SK-N-SH (cell line): Measurements from ENCODE around the gene ALPG. TPM values are rescaled to one million over a fixed set of nuclear protein-coding genes. Genes with fewer than 3 reads are reported as not detected.

Experiments
- CTCF ChIA-PET: fragments of 300-600, 350-600 bp; formaldehyde crosslinking; extraction: SDS; loops from one replicate; lab custom pipeline; 2021; lab: Yijun Ruan, JAX
- POLR2A ChIA-PET: fragments of 350-600 bp; sonication (Branson Sonifier 250); formaldehyde crosslinking; extraction: SDS; loops from one replicate; lab custom pipeline; 2020; ENCODE audit warnings: antibody characterized with exemption, inconsistent platforms; lab: Yijun Ruan, JAX
- DNase-seq: peaks from one replicate; pipeline ENCODE4 v3.0.0; 2012
- H2AFZ ChIP-seq: fragments of 200-600 bp; sonication (generic); 2 replicates; pipeline ENCODE4 v1.8.1; 2016; ENCODE audit warnings: antibody characterized with exemption, mild to moderate bottlenecking, low read depth
- H3F3A ChIP-seq: fragments of 200-600 bp; sonication (generic); replicated peaks from 2 replicates; pipeline ENCODE3; 2016; ENCODE audit warnings: antibody characterized with exemption, mild to moderate bottlenecking; ENCODE audit not compliant: insufficient read depth
- H3K27ac ChIP-seq, 2 experiments: fragments of 200-500 bp in 1 of 2; fragments of 200-600 bp in 1 of 2; sonication (Bioruptor generic) in 1 of 2; sonication (generic), shearing (Covaris generic) in 1 of 2; 2 replicates each; pipeline versions ENCODE4 v1.5.1 to v1.6.1; 2014 to 2016; ENCODE audit warnings: low read depth in 2 of 2, inconsistent platforms in 1 of 2, low read length in 1 of 2, mild to moderate bottlenecking in 1 of 2, mixed read lengths in 1 of 2
- H3K27me3 ChIP-seq: fragments of 200-600 bp; sonication (generic), shearing (Covaris generic); 2 replicates; pipeline ENCODE4 v1.6.1; 2016; ENCODE audit warnings: mixed run types; ENCODE audit not compliant: insufficient read depth
- H3K36me3 ChIP-seq, 2 experiments: fragments of 200-500 bp in 1 of 2; fragments of 200-600 bp in 1 of 2; sonication (Bioruptor generic) in 1 of 2; sonication (generic) in 1 of 2; replicated peaks in 1 of 2; 2 replicates each; pipeline versions ENCODE3 to v1.5.1; 2014 to 2016; ENCODE audit warnings: low read length in 1 of 2, mild to moderate bottlenecking in 1 of 2; ENCODE audit not compliant: insufficient read depth in 2 of 2, control insufficient read depth in 1 of 2
- H3K4me1 ChIP-seq, 2 experiments: fragments of 200-500 bp in 1 of 2; fragments of 200-600 bp in 1 of 2; sonication (Bioruptor generic) in 1 of 2; sonication (generic), shearing (Covaris generic) in 1 of 2; 2 replicates each; pipeline versions ENCODE4 v1.5.1 to v1.6.1; 2014 to 2016; ENCODE audit warnings: low read depth in 1 of 2, low read length in 1 of 2, mixed run types in 1 of 2; ENCODE audit not compliant: insufficient read depth in 2 of 2, control insufficient read depth in 1 of 2
- H3K4me2 ChIP-seq: fragments of 200-600 bp; sonication (generic), shearing (Covaris generic); 2 replicates; pipeline ENCODE4 v1.6.1; 2017; ENCODE audit warnings: mixed run types
- H3K4me3 ChIP-seq, 2 experiments: fragments of 200-500 bp in 1 of 2; fragments of 200-600 bp in 1 of 2; sonication (Bioruptor generic) in 1 of 2; sonication (generic), shearing (Covaris generic) in 1 of 2; 2 replicates each; pipeline versions ENCODE4 v1.5.1 to v1.8.1; 2014 to 2016; ENCODE audit warnings: low read depth in 2 of 2, inconsistent platforms in 1 of 2, low read length in 1 of 2, mild to moderate bottlenecking in 1 of 2, mixed read lengths in 1 of 2, moderate library complexity in 1 of 2
- H3K79me2 ChIP-seq: fragments of 200-600 bp; sonication (generic); 2 replicates; pipeline ENCODE4 v1.8.1; 2017; ENCODE audit warnings: mild to moderate bottlenecking; ENCODE audit not compliant: insufficient read depth
- H3K9ac ChIP-seq: fragments of 200-600 bp; sonication (generic); 2 replicates; pipeline ENCODE4 v1.6.1; 2017; ENCODE audit warnings: mixed run types
- H3K9me2 ChIP-seq: fragments of 200-600 bp; sonication (generic); 2 replicates; pipeline ENCODE4 v1.6.1; 2017; ENCODE audit warnings: mixed run types
- H3K9me3 ChIP-seq: fragments of 200-600 bp; sonication (generic); 2 replicates; pipeline ENCODE4 v1.6.1; 2017; ENCODE audit warnings: mixed run types, mild to moderate bottlenecking, moderate library complexity
- H4K20me1 ChIP-seq: fragments of 200-600 bp; sonication (generic); 2 replicates; pipeline ENCODE4 v1.6.1; 2017; ENCODE audit warnings: mild to moderate bottlenecking, mixed run types; ENCODE audit not compliant: insufficient read depth
- EP300 ChIP-seq, 2 experiments: IDR thresholded peaks; 2 replicates each; pipeline versions ENCODE4 v1.4.0 to v1.6.1; 2012; ENCODE audit warnings: borderline replicate concordance in 1 of 2, low read depth in 1 of 2, low read length in 1 of 2
- EZH2phosphoT487 ChIP-seq: fragments of 200-600 bp; sonication (generic); IDR thresholded peaks from 2 replicates; pipeline ENCODE4 v1.6.1; 2017; ENCODE audit warnings: low read depth, mixed run types, mild to moderate bottlenecking, antibody characterized with exemption, moderate library complexity, borderline replicate concordance
- FOXJ3 ChIP-seq: sonication (generic); formaldehyde crosslinking; IDR thresholded peaks from 2 replicates; pipeline ENCODE4 v1.5.1; 2020; ENCODE audit warnings: mild to moderate bottlenecking, missing genetic modification reagents
- FOXM1 ChIP-seq: IDR thresholded peaks from 2 replicates; pipeline ENCODE4 v1.4.0; 2012; ENCODE audit warnings: low read depth, mild to moderate bottlenecking
- MXI1 ChIP-seq: IDR thresholded peaks from 2 replicates; pipeline ENCODE4 v1.6.1; 2012; ENCODE audit warnings: mild to moderate bottlenecking, low read depth, low read length, improper control_type of control experiment
- POLR2AphosphoS5 ChIP-seq: IDR thresholded peaks from 2 replicates; pipeline ENCODE4 v1.6.1; 2012; ENCODE audit warnings: low read depth, low read length
- RAD21 ChIP-seq: IDR thresholded peaks from 2 replicates; pipeline ENCODE4 v1.6.1; 2012; ENCODE audit warnings: mild to moderate bottlenecking, low read length
- RXRA ChIP-seq: IDR thresholded peaks from 2 replicates; pipeline ENCODE4 v1.4.0; 2012; ENCODE audit warnings: low read depth, mild to moderate bottlenecking, borderline replicate concordance
- SMC3 ChIP-seq: IDR thresholded peaks from 2 replicates; pipeline ENCODE4 v1.6.1; 2012; ENCODE audit warnings: low read depth, low read length, improper control_type of control experiment
- TAF1 ChIP-seq: IDR thresholded peaks from 2 replicates; pipeline ENCODE4 v1.6.1; 2012; ENCODE audit warnings: low read depth, mild to moderate bottlenecking, low read length, moderate library complexity, borderline replicate concordance
- TCF12 ChIP-seq: IDR thresholded peaks from 2 replicates; pipeline ENCODE4 v1.4.0; 2012
- TEAD4 ChIP-seq: IDR thresholded peaks from 2 replicates; pipeline ENCODE4 v1.4.0; 2012; ENCODE audit warnings: mild to moderate bottlenecking, borderline replicate concordance; ENCODE audit not compliant: insufficient read depth
- WGBS: methylation state at CpG from one replicate; pipeline ENCODE4 v1.1.6; 2017; ENCODE audit warnings: low lambda C conversion rate; 5-methylcytosine and 5-hydroxymethylcytosine counted together
- polyA plus RNA-seq, 3 experiments: library from polyadenylated mRNA; depleted of rRNA; stranded (reverse); fragments of >200 nt; gene quantifications; 2 replicates each; pipeline ENCODE4 v1.2.3, GENCODE V29; 2012
- TF ChIP-seq, protein P1 (sequence below): fragments of 200-600 bp; sonication (generic); IDR thresholded peaks from 2 replicates; pipeline ENCODE4 v1.6.1; 2017; ENCODE audit warnings: antibody characterized with exemption, mild to moderate bottlenecking, moderate library complexity
- TF ChIP-seq, protein P2 (sequence below): fragments of 150-350 bp; IDR thresholded peaks from 2 replicates; pipeline ENCODE4 v1.6.1; 2017; ENCODE audit warnings: antibody characterized with exemption, low read length, low read depth, borderline replicate concordance
- TF ChIP-seq, protein P3 (sequence below): IDR thresholded peaks from 2 replicates; pipeline ENCODE4 v1.4.0; 2012; ENCODE audit warnings: low read depth

Gene ALPG
- polyA plus RNA-seq, 1 of the 3 experiments (the other 2 are of a cell fraction), result not detected

DNA sequence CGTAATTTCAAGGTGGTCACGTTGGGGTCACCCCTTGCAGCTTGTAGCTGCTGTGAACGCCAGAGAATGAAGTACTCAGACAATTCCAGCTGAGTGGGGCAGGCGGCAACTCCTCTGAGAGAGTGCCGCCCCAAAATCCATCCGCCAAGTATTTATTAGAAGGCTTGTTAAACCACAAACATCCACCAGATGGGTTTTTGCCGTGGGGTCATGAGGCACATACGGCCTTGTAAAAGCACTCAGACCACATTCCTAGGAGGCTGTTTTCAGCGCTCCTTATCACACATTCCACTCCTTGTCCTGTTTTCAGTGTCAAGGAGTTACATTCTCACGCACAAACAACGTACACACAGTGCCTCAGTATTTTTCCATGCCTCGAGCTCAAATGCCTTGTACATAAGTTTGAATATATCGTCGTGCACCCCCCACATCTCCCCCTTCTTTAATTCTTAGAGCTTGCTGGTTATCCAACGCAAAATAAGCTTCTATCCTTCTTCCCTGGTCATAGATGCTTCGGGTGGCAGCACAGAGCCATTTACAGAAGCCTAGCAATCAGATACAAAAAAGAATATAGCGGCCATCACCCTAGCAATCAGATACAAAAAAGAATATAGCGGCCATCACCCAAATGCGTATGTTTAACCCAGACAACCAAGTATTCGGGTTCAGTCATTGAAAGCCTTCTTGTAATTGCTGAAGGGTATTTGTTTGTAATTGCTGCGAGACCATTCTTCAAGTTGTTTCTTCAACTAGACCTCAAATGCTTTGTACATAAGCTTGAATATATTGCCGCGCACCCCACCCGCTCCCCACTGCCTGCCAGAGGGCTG, 20.8 kb upstream of the ALPG start:
- H3K27ac ChIP-seq, result no peak overlapping the region
- no peaks in the 10 kb centered on the region for H3K36me3 ChIP-seq
- peaks cover 74% of the 10 kb centered on the region for H3K27me3 ChIP-seq
- H4K20me1 ChIP-seq, result no peaks in the 10 kb centered on the region
- DNase-seq, result no peak
- ChIA-PET POLR2A (no interaction called here), CTCF (interaction anchor here (0.9 to 1.2 kb wide), 4 partner anchors 10 to 460 kb away, joined by 3 to 5 read pairs (median 4); partner anchors contain the start of gene NPPC)
- TF ChIP-seq MXI1 (no peak), RAD21 (no peak), RXRA (no peak), TEAD4 (no peak), POLR2AphosphoS5 (no peak), EZH2phosphoT487 (no peak), TCF12 (no peak), FOXJ3 (no peak), FOXM1 (no peak), TAF1 (no peak), SMC3 (no peak), EP300 (IDR thresholded peaks at IDR 0.05; ENCODE audit: borderline replicate concordance in 1 of 2, low read depth in 1 of 2, low read length in 1 of 2) (no peak)
- TF ChIP-seq, protein P1, sequence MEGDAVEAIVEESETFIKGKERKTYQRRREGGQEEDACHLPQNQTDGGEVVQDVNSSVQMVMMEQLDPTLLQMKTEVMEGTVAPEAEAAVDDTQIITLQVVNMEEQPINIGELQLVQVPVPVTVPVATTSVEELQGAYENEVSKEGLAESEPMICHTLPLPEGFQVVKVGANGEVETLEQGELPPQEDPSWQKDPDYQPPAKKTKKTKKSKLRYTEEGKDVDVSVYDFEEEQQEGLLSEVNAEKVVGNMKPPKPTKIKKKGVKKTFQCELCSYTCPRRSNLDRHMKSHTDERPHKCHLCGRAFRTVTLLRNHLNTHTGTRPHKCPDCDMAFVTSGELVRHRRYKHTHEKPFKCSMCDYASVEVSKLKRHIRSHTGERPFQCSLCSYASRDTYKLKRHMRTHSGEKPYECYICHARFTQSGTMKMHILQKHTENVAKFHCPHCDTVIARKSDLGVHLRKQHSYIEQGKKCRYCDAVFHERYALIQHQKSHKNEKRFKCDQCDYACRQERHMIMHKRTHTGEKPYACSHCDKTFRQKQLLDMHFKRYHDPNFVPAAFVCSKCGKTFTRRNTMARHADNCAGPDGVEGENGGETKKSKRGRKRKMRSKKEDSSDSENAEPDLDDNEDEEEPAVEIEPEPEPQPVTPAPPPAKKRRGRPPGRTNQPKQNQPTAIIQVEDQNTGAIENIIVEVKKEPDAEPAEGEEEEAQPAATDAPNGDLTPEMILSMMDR, result no peak
- TF ChIP-seq, protein P2, sequence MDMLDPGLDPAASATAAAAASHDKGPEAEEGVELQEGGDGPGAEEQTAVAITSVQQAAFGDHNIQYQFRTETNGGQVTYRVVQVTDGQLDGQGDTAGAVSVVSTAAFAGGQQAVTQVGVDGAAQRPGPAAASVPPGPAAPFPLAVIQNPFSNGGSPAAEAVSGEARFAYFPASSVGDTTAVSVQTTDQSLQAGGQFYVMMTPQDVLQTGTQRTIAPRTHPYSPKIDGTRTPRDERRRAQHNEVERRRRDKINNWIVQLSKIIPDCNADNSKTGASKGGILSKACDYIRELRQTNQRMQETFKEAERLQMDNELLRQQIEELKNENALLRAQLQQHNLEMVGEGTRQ, result no peak
- TF ChIP-seq, protein P3, sequence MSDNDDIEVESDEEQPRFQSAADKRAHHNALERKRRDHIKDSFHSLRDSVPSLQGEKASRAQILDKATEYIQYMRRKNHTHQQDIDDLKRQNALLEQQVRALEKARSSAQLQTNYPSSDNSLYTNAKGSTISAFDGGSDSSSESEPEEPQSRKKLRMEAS, result no peak
- no peaks in the 10 kb centered on the region for H3F3A ChIP-seq
- WGBS, result 15% methylated on average over 22 of the region's 24 CpGs
- H3K9me2 ChIP-seq, result no peaks in the 10 kb centered on the region
- no peak overlapping the region for H2AFZ ChIP-seq
- H3K79me2 ChIP-seq, result no peaks in the 10 kb centered on the region
- no peaks in the 10 kb centered on the region for H3K9me3 ChIP-seq
- no peaks in the 10 kb centered on the region; a peak in 1 of 4 replicates for H3K4me1 ChIP-seq
- no peak overlapping the region; the same call in 1 of the 2 replicates for H3K4me2 ChIP-seq
- no peak overlapping the region for H3K4me3 ChIP-seq
- H3K9ac ChIP-seq, result no peak overlapping the region
